Calu3 (cell line): ENCODE measurements around the gene CCDC136. TPM values are rescaled to one million over a fixed set of nuclear protein-coding genes. Genes with fewer than 3 reads are reported as not detected.

Experiments used
- BruUV-seq: library from RNA; stranded (reverse); fragments of 400-500 nt; replicated peaks from 2 replicates; lab custom pipeline; 2021; lab: Mats Ljungman, UMichigan
- CTCF ChIA-PET: fragments of 300-600 bp; sonication (Branson Sonifier 250); formaldehyde crosslinking; loops from one replicate; lab custom pipeline; 2022; ENCODE audit warnings: antibody characterized with exemption; lab: Charles Lee
- DNase-seq: peaks from one replicate; pipeline ENCODE4 v3.0.0; 2022
- H3K27ac Mint-ChIP-seq: one replicate; pipeline ENCODE4 v1.8.0; 2022; ENCODE audit warnings: mixed read lengths; ENCODE audit not compliant: unreplicated experiment
- H3K27me3 Mint-ChIP-seq: one replicate; pipeline ENCODE4 v1.8.0; 2022; ENCODE audit warnings: mixed read lengths; ENCODE audit not compliant: unreplicated experiment
- H3K36me3 Mint-ChIP-seq: one replicate; pipeline ENCODE4 v1.8.0; 2022; ENCODE audit warnings: mild to moderate bottlenecking, moderate library complexity, mixed read lengths; ENCODE audit not compliant: insufficient read depth, unreplicated experiment
- H3K4me1 Mint-ChIP-seq: one replicate; pipeline ENCODE4 v1.8.0; 2022; ENCODE audit warnings: mild to moderate bottlenecking, low read depth, mixed read lengths; ENCODE audit not compliant: unreplicated experiment
- H3K4me3 Mint-ChIP-seq: one replicate; pipeline ENCODE4 v1.8.0; 2022; ENCODE audit warnings: mild to moderate bottlenecking, low read depth, moderate library complexity, mixed read lengths; ENCODE audit not compliant: unreplicated experiment
- H3K9me3 Mint-ChIP-seq: one replicate; pipeline ENCODE4 v1.8.0; 2022; ENCODE audit warnings: low read depth, mixed read lengths; ENCODE audit not compliant: unreplicated experiment
- intact Hi-C: fragments of 100-400 bp; cut with micrococcal nuclease; formaldehyde crosslinking; loops from one replicate; pipeline ENCODE4 v1.10.0; 2022; ENCODE audit not compliant: unreplicated experiment
- total RNA-seq: library from RNA; stranded (reverse); gene quantifications from 2 replicates; pipeline ENCODE4 v1.2.3, GENCODE V29; 2022
- TF ChIP-seq, protein P1 (sequence below): fragments of 200-600 bp; IDR thresholded peaks from one replicate; pipeline ENCODE4 v1.8.0; 2022; ENCODE audit warnings: antibody characterized with exemption; ENCODE audit not compliant: unreplicated experiment

The CCDC136 gene
- total RNA-seq, 1 experiment from 2014 or later: 5.9 TPM

DNA sequence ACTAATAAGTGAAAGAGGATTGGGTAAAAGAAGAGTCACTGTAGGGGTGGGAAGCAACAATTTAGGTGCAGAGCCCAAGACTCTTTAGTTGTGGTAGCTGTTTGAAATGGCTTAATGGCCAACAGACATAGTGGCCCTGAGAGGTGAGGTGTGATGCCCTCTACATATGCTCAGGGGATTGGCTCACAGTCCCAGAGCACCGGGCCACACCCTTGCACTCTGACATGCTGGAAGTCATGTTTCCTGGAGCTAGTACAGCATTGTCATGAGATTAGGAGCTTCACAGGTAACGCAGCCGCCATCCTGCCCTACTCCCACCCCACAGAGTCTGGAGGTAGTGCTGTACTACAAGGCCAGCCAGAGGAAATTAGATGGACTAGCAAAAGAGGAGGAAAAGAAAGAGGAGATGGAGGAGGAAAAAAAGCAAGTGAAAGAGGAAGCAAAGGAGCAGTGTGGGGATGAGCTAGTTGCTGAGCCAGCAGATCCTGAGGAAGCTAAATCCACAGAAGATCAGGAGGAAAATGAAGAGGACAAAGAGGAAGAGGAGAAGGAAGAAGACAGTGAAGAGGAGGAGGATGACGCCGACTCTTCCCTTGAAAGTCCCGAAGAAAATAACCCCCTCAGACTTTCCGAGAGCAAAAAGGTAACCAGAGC lies 23.6 kb downstream of the CCDC136 start:
- Mint-ChIP-seq H3K4me3 (no peak overlapping the region), H3K36me3 (no peaks in the 10 kb centered on the region), H3K4me1 (peaks cover 6% of the 10 kb centered on the region), H3K27me3 (peaks cover 59% of the 10 kb centered on the region), H3K9me3 (no peaks in the 10 kb centered on the region), H3K27ac (no peak overlapping the region)
- BruUV-seq: no TSS peak
- DNase-seq: no peak
- intact Hi-C loops: no loop called here
- TF ChIP-seq, protein P1, sequence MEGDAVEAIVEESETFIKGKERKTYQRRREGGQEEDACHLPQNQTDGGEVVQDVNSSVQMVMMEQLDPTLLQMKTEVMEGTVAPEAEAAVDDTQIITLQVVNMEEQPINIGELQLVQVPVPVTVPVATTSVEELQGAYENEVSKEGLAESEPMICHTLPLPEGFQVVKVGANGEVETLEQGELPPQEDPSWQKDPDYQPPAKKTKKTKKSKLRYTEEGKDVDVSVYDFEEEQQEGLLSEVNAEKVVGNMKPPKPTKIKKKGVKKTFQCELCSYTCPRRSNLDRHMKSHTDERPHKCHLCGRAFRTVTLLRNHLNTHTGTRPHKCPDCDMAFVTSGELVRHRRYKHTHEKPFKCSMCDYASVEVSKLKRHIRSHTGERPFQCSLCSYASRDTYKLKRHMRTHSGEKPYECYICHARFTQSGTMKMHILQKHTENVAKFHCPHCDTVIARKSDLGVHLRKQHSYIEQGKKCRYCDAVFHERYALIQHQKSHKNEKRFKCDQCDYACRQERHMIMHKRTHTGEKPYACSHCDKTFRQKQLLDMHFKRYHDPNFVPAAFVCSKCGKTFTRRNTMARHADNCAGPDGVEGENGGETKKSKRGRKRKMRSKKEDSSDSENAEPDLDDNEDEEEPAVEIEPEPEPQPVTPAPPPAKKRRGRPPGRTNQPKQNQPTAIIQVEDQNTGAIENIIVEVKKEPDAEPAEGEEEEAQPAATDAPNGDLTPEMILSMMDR: no peak
- CTCF ChIA-PET: no interaction called here

DNA sequence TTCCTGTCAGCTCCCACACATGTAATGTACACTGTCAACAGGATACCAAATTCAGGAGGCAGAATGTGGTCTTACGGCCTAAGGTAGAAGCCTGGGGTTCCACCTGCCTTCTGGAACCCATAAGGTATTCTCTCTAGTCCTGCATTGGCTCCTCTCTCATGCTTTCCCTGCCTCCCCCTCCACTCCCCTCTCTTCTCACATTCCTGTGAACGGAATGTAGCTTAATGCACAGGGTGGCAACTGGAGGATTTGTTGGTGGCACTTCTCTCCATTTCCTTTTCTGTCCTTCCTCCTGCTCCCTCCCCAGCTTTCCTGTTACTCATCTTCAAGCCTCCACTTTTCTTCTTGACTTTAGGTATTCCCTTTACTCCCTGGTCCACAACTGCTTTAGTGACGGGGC lies 26.9 kb downstream of the CCDC136 start:
- intact Hi-C loops: no loop called here
- no peak for DNase-seq
- Mint-ChIP-seq H3K4me3 (no peak overlapping the region), H3K9me3 (no peaks in the 10 kb centered on the region), H3K27me3 (peaks cover 85% of the 10 kb centered on the region), H3K4me1 (peaks cover 6% of the 10 kb centered on the region), H3K27ac (no peak overlapping the region), H3K36me3 (no peaks in the 10 kb centered on the region)
- CTCF ChIA-PET: interaction anchor here (0.5 kb wide), 1 partner anchor 13 kb away, joined by 5 read pairs; no protein-coding TSS in a partner anchor
- no TSS peak for BruUV-seq
- TF ChIP-seq, protein P1: no peak

DNA sequence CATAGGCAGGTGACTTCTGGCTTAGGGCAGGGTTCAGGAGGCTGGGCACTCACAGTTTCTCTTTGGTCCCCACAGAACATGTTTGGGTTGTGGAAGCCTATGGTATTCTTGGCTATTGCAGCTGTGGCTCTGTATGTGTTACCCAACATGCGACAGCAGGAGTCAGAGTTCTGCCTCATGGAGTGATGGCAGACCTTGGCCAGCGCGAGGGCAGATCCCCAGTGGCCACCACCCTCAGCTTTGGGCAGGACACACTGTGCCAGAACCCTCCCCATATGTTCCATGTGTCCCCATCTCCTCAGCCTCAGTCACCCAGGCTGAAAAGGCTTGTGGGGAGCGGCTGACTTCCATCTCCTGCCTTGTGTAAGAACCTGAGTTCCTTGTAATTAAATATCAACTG lies 30.0 kb downstream of the CCDC136 start:
- no peak overlapping the region for H3K27ac Mint-ChIP-seq
- DNase-seq: no peak
- peaks cover 62% of the 10 kb centered on the region for H3K27me3 Mint-ChIP-seq
- CTCF ChIA-PET: no interaction called here
- intact Hi-C loops: no loop called here
- H3K9me3 Mint-ChIP-seq: no peaks in the 10 kb centered on the region
- TF ChIP-seq, protein P1: no peak
- H3K36me3 Mint-ChIP-seq: no peaks in the 10 kb centered on the region
- H3K4me1 Mint-ChIP-seq: peaks cover under 1% of the 10 kb centered on the region
- no peak overlapping the region for H3K4me3 Mint-ChIP-seq
- no TSS peak for BruUV-seq

DNA sequence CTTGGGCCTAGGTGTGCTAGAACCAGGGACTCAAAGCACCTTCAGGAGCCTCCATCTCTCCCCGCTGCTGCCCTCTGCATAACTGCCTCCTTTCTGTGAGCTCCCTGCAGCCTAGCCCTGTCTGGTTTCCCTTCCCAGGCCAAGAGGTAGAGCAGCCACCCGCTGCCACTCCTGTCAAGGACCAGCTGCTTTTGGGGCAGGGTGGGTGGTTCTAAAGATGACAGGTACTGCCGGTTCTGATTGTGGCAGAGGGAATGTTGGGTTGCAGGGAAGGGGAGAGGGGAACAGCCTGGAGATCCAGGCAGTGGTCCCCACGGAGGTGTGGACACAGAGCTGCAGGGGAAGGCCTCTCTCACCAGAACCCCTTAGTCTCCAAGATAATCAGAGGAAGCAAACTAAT lies 34.7 kb downstream of the CCDC136 start:
- TF ChIP-seq, protein P1: no peak
- Mint-ChIP-seq H3K36me3 (peaks cover 4% of the 10 kb centered on the region), H3K4me3 (no peak overlapping the region), H3K4me1 (peaks cover 32% of the 10 kb centered on the region), H3K27me3 (peaks cover 31% of the 10 kb centered on the region), H3K9me3 (no peaks in the 10 kb centered on the region), H3K27ac (no peak overlapping the region)
- intact Hi-C loops: no loop called here
- no peak for DNase-seq
- no TSS peak for BruUV-seq
- CTCF ChIA-PET: interaction anchor here (1.2 kb wide), 1 partner anchor 15 kb away, joined by 3 read pairs; no protein-coding TSS in a partner anchor
